HG03342 (cell line): Measurements from ENCODE around the gene TTYH2.
"Not testable (repeated sequence)": the region's sequence is repeated elsewhere in the genome, so short reads cannot be mapped to it uniquely, and the experiment has no call there.

Experiments
- ATAC-seq: cut with Tn5 transposase; IDR thresholded peaks from one replicate; pipeline ENCODE4 v1.9.1; 2021; ENCODE audit warnings: mild to moderate bottlenecking, moderate library complexity; ENCODE audit not compliant: unreplicated experiment

TTYH2 gene

DNA sequence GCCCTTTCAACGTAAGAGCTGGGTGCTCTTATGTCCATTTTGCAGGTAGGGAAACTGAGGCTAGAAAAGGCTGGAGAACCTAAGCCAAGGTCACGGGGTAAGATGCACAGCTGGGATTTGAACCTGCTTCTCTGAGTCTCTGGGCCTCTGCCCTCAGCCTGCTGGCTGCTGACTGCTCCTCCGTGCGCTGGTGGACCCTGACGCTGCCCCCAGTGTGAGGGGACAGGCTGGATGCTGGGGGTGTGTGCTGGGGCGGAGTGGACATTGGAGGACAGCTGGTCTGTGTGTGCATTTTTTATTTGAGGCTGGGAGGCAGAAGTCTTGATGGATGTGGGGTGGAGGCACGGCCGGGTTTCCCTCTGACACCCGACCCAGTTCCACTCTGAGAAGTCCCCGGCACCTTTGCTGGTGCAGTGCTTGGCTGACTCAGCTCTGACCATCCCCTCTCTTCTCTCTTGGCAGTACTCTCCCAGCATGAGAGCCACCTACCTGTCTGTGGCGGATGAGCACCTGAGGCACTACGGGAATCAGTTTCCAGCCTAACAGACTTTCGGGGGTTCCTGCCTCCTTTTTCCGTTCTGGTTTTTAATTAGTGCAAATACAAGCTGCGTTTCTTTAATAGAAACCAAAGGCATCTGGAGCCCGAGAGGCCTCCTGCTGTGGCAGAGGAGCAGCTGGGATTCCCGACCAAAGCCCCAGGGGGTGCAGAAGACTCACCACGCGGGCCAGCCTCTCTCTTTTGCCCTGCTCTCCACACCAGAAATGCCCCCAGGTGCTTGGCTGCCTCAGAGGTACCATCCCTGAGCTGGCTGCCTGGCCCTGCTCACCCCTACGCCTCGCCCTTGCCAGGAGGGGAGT is 46.5 kb downstream of the TTYH2 start:
- no peak for ATAC-seq

- no peak for ATAC-seq
Observed at GRCh38 chr17:74260525-74260850, 47.1 kb downstream of the TTYH2 start.

GRCh38 chr17:74262601-74263000 is 49.2 kb downstream of the TTYH2 start:
- no peak for ATAC-seq

GRCh38 chr17:74267054-74267453 is 53.7 kb downstream of the TTYH2 start:
- not testable (repeated sequence) for ATAC-seq

GRCh38 chr17:74267579-74267978 is 54.2 kb downstream of the TTYH2 start:
- no peak for ATAC-seq

GRCh38 chr17:74267987-74268499 is 54.7 kb downstream of the TTYH2 start:
- no peak for ATAC-seq

DNA sequence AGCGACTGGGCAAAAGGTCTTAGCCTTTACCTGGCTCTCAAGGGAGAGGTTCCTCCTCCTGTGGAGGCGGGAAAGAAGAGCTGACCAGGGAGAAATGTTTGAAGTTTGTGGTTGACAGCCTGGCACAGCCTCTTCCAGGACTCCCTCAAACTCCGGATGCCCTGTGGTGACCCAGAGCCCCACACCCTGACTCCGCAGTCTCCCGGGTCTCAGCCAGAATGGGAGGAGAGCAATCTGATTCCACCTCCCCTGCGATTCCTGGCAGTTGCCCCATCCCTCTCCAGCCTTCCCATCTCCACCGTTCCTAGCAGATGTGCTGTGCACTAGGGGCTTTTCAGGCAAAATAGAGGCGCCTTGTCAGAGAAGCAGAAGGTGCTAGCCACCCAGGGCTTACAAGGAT is 55.2 kb downstream of the TTYH2 start:
- no peak for ATAC-seq

- no peak for ATAC-seq
Observed at GRCh38 chr17:74270333-74270732, 57.0 kb downstream of the TTYH2 start.

- ATAC-seq = no peak
Observed at GRCh38 chr17:74271281-74271680, 57.9 kb downstream of the TTYH2 start.

DNA sequence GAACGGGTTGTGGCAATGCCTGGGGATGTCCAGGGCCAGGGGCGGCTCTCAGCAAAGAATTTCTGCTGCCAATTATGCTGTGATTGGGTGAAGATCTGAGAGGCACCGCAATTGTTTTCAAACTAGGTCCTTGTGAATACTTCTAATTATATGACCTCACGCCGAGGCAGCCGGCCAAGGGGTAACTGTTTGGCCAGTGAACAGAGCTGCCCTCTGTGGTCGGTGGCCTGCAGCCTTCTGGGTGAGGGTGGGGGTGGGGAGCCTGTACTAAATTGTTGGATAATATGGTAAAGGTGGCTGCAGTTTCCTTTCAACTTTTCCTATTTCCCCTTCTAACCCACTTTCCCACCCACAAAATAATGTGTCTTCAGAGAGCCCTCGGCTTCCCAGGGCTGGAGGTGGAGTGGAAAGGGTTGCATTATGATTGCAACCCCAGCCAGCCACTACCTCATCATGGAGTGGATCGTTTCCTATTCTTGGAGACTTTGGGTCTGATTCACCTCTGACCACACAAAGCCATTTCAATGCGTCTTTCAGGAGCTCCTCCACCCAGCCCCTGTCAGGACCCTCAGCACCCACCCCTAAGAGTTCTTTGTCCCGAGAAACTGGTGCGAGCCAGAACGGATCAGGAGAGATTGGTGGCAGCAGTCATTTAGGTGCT is 58.7 kb downstream of the TTYH2 start:
- no peak for ATAC-seq

DNA sequence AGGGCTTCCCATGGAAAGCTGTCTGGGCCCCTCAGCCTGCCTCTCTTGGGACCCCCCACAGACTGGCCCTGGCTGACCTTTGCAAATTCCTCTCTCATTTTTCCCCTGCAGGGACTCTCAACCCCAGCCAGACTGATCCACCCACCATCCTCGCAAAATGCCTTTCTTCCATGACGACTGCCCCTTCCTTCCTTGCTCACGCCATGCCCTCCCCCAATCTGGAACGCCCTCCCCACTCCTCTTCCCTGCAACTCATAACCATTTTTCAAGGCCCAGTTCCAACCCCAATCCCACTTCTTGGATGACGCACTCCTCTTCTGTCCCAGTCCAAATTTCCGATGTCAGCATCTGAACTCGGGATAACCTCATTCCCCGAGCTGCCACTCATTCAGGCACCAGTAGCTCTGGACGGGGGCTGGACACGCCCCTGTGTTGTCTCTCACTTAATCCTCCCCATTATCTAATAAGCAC is 59.4 kb downstream of the TTYH2 start:
- no peak for ATAC-seq

GRCh38 chr17:74274060-74274708 is 60.8 kb downstream of the TTYH2 start, which contains the start of gene DNAI2:
DNAI2 (plus strand) TSS chr17:74274234; CDS start chr17:74281818, 7,584 bp downstream.
- ATAC-seq = no peak

DNA sequence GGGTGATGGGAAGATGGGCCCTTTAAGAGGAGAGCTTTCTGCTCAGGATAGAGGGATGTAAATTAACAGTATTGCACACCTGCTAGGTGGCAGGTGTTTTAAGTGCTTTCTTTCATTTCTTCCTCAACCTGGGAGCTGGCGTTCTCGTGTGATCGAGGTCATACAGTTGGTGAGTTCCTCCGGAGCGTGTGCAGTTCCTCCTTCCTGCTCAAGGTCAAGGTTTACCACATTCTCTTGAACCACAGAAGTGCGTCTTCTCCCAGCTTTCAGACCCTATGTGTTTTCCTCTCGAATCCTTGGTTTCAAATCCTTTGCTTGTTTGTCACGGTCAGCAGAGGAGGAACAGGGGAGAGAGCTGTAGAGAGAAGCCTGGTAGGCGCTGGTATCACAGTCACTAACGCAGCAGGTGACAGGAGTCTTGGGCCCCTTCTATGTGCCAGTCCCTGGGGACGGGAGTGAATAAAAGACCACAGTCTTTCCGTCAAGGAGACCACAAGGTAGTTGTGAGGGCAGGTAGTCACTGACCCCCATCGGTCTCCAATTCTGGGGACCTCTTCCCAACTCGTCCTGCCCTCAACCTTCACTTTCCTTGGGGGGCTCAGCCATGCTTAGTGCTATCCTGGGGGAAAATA is 61.5 kb downstream of the TTYH2 start:
- no peak for ATAC-seq

- no peak for ATAC-seq
Observed at GRCh38 chr17:74276051-74276476, 62.7 kb downstream of the TTYH2 start.

- no peak for ATAC-seq
Observed at GRCh38 chr17:74276541-74277009, 63.2 kb downstream of the TTYH2 start.

DNA sequence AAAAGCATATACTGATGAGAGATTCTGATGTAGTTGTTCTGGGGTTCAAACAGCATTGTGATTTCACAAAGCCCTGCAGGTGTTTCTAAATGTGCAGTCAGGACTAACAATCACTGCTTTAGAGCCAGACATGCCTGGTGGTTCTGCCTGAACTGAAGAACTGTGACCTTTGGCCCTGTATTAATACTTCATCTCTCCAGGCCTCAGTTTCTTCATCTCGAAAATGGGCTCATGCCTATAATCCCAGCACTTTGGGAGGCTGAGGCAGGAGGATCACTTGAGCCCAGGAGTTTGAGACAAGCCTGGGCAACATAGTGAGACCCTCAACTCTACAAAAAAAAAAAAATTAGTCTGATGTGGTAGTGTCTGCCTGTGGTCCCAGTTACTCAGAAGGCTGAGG is 64.6 kb downstream of the TTYH2 start:
- no peak for ATAC-seq

- ATAC-seq = not testable (repeated sequence)
Observed at GRCh38 chr17:74279617-74280016, 66.2 kb downstream of the TTYH2 start.

DNA sequence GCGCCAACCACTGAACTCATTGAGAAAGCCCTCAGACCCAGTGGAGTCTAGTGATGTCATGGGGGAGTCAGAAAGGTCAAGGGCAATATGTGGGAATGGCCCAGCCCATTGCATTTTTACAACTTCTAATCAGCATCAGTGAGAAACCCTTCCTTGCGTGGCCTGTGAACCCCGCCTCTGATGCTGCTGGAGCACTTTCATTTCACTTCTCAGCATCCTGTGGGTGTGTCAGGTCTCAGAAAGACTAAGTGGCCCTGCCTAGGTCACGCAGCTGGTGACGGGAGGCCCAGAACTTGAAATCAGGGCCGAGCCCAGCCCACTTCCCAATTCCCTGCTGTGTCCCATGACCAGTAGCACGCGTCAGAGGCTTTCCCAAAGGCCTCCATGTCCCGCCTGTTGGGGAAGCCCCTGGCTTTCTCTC is 66.7 kb downstream of the TTYH2 start:
- ATAC-seq = peak; percentile 59

DNA sequence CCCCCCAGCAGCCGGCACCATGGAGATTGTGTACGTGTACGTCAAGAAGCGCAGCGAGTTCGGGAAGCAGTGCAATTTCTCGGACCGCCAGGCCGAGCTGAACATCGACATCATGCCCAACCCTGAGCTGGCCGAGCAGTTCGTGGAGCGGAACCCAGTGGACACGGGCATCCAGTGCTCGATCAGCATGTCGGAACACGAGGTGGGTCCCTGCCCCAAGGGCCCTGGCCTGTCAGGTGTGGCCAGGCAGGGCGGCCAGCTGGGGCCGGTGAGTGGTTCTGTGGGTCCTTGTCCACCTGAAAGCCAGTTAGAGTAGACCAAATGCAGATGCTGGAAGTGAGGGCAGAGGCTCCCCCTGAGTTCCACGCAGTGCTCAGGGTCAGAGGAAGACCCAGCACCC is 68.4 kb downstream of the TTYH2 start:
- ATAC-seq = no peak

- not testable (repeated sequence) for ATAC-seq
Observed at GRCh38 chr17:74282274-74282586, 68.9 kb downstream of the TTYH2 start.
